Ovary (tissue), 9 donors: Measurements from ENCODE around the gene PHF21A. TPM values are rescaled to one million over a fixed set of nuclear protein-coding genes. Genes with fewer than 3 reads are reported as not detected.
"Not testable (repeated sequence)": the region's sequence is repeated elsewhere in the genome, so short reads cannot be mapped to it uniquely, and the experiment has no call there.

Experiments
- DNase-seq, 5 donors: peaks; one replicate each; pipeline ENCODE4 v3.0.0-alpha.2; 2019 to 2020
- H3K27ac ChIP-seq, 2 donors: fragments of 200-600 bp; one replicate each; pipeline versions ENCODE4 v1.5.1 to v1.8.0; 2019 to 2022
- H3K27me3 ChIP-seq: fragments of 200-600 bp; one replicate; pipeline ENCODE4 v1.8.0; 2022
- H3K36me3 ChIP-seq: fragments of 200-600 bp; sonication (generic); one replicate; pipeline ENCODE4 v1.5.1; 2019
- H3K4me1 ChIP-seq: one replicate; pipeline ENCODE4 v1.8.1; 2013; ENCODE audit warnings: mild to moderate bottlenecking, moderate library complexity; ENCODE audit not compliant: insufficient read depth
- H3K4me3 ChIP-seq: fragments of 200-600 bp; sonication (generic); one replicate; pipeline ENCODE4 v1.5.1; 2017
- H3K9me3 ChIP-seq, 2 donors: fragments of 200-600 bp in 1 of 2; sonication (generic) in 1 of 2; one replicate each; pipeline versions ENCODE4 v1.5.1 to v1.8.1; 2013 to 2019; ENCODE audit warnings: mild to moderate bottlenecking in 1 of 2, moderate library complexity in 1 of 2
- EP300 ChIP-seq: sonication (generic); formaldehyde crosslinking; IDR thresholded peaks from one replicate; pipeline ENCODE4 v1.6.1; 2017; ENCODE audit warnings: antibody characterized with exemption
- POLR2A ChIP-seq: fragments of 450-650 bp; IDR thresholded peaks from one replicate; pipeline ENCODE4 v1.6.1; 2017; ENCODE audit warnings: antibody characterized with exemption, mild to moderate bottlenecking, moderate library complexity
- WGBS, 3 donors: extraction: QIAGEN DNeasy Blood & Tissue Kit in 1 of 3; methylation state at CpG; one replicate each; pipeline versions ENCODE4 v1.1.5 to v1.1.7; 2013 to 2017; 5-methylcytosine and 5-hydroxymethylcytosine counted together
- intact Hi-C, 4 donors: fragments of 100-400 bp; cut with DNase I; formaldehyde crosslinking; loops; one replicate each; pipeline versions ENCODE4 v1.11.0 to v1.15.1; 2022 to 2023
- polyA plus RNA-seq, 2 donors: library from polyadenylated mRNA; stranded (reverse); fragments of 200-250 nt in 1 of 2; fragments of 350-450 nt in 1 of 2; fragmentation: Illumina TruSeq in 1 of 2; extraction: RNeasy Lipid Tissue Mini Kit (QIAGEN cat#74804) in 1 of 2; gene quantifications; one replicate each; pipeline ENCODE4 v1.2.3, GENCODE V29; 2013 to 2014
- total RNA-seq, 7 donors: library from RNA; depleted of rRNA in 2 of 7; stranded (reverse); fragments of >200 nt in 2 of 7; fragmentation: NEBNext Ultra II Directional in 3 of 7; extraction: Animal tissue kit (Norgen Biotek cat#: 25700) in 3 of 7; gene quantifications; one replicate each; pipeline versions ENCODE4 v1.1.0 to v1.2.4, GENCODE V29; 2016 to 2023
- TF ChIP-seq, protein P1 (sequence below), 3 donors: fragments of 450-650 bp in 2 of 3; fragments of 200-600 bp in 1 of 3; IDR thresholded peaks; one replicate each; pipeline versions ENCODE4 v1.5.1 to v1.8.0; 2016 to 2022; ENCODE audit warnings: antibody characterized with exemption in 3 of 3, mild to moderate bottlenecking in 1 of 3
- donor health status: DM: no; HTN: no; CAD: no; lungs with moderate emphysema.
- donor health status: DM: no; HTN: no; CAD: no.
- donor health status: Bipolar disorder and iron deficiency.
- donor health status: DM: yes; HTN: yes; CAD: no.
- donor health status: DM: no; HTN: no; CAD: no.
- donor health status: DM: yes; HTN: yes; CAD: no.

PHF21A gene
- total and polyA plus RNA-seq, 9 donors = 20.6 to 76.0 (median 58.2) TPM

GRCh38 chr11:45900175-45900800 lies 221.0 kb downstream of the PHF21A start:
- not testable (repeated sequence) for H3K36me3 ChIP-seq, H3K27me3 ChIP-seq, H3K9me3 ChIP-seq, H3K4me1 ChIP-seq, DNase-seq
- peak; percentile 0 for TF ChIP-seq POLR2A
- H3K27ac ChIP-seq = peak overlapping the region; percentile 13 to 64
- WGBS, 3 donors = 1% methylated on average over 36 to 39 of the region's 59 CpGs
- intact Hi-C loops = loop anchor here in 1 of 4 donors (1.0 kb wide), 1 partner anchor 53 kb away; the partner anchor contains the start of gene CRY2
- peak overlapping the region; percentile 38 for H3K4me3 ChIP-seq

DNA sequence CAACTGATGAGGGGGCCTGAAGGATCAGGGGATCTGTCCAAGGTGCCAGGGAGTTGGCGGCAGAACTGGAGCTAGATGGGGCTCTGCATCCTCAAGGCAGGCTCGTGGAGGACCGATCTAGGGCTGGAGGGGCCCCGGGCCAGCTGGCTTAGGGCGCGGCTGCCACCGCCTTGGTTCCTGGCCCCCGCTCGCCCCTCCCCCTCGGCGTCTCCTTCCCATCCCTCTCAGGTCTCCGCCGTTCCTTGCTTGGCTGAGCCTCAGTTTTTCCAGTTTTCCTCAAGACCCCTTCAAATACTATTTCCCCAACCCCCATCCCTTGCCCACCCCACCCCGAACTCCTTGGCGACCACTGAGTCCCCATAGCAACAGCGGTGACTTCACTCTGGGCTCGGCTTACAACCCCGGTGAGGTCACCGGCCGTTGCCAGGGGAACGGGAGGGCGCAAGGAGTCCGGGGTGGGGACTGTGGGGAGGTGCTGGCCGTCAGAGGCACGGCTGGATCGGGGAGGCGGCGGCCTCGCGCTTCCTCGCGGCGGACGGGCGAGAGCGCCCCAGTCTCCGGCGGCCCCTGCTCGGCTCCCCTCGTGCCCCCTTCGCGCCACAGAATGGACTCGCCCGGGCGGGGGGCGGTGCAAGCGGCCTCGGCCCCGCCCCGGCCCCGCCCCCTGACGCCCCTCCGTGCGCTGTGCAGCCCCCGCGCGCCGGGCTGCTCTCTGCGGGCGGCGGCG lies 221.6 kb downstream of the PHF21A start:
- H3K27ac ChIP-seq = peak overlapping the region in 1 of 2 donors; percentile 64
- no peaks in the 10 kb centered on the region for H3K27me3 ChIP-seq
- peak; percentile 87 to 94 (median 92) for DNase-seq
- peaks cover 6% of the 10 kb centered on the region for H3K4me1 ChIP-seq
- intact Hi-C loops = loop anchor here in 1 of 4 donors (1.0 kb wide), 1 partner anchor 52 kb away; the partner anchor contains the start of gene CRY2
- TF ChIP-seq EP300 (no peak), POLR2A (peak; percentile 56)
- H3K9me3 ChIP-seq = no peaks in the 10 kb centered on the region
- 0 to 1% (median 0%) methylated on average over 41 to 62 of the region's 62 CpGs for WGBS, 3 donors
- H3K4me3 ChIP-seq = peak overlapping the region; percentile 38
- H3K36me3 ChIP-seq = no peaks in the 10 kb centered on the region

DNA sequence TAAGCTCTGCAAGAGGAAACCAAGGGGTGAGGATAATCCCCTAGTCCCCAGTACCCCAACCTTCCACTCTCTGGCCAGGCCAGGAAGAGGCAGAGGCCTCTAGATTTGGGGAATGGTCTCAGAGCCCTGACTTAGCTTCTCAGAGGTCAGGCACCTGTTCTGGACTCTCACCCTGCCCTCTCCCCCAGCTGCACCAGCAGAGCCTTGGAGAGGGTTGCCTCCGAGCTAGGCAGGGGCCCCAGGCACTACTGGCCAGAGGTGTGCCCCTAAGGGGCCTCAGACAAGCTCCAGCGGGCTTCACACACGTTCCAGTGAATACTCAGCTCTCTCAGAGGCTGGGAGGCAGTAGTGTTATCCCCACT lies 222.2 kb downstream of the PHF21A start:
- DNase-seq = no peak
- WGBS, 3 donors = 0 to 15% (median 8%) methylated on average over 1 to 3 of the region's 3 CpGs
- Histone ChIP-seq H3K27me3 (no peaks in the 10 kb centered on the region), H3K27ac (no peak overlapping the region), H3K36me3 (no peaks in the 10 kb centered on the region), H3K9me3 (no peaks in the 10 kb centered on the region), H3K4me1 (peaks cover 6% of the 10 kb centered on the region), H3K4me3 (peak overlapping the region; percentile 38)
- intact Hi-C loops = no loop called here
- TF ChIP-seq EP300 (no peak), POLR2A (no peak)
- TF ChIP-seq, protein P1, sequence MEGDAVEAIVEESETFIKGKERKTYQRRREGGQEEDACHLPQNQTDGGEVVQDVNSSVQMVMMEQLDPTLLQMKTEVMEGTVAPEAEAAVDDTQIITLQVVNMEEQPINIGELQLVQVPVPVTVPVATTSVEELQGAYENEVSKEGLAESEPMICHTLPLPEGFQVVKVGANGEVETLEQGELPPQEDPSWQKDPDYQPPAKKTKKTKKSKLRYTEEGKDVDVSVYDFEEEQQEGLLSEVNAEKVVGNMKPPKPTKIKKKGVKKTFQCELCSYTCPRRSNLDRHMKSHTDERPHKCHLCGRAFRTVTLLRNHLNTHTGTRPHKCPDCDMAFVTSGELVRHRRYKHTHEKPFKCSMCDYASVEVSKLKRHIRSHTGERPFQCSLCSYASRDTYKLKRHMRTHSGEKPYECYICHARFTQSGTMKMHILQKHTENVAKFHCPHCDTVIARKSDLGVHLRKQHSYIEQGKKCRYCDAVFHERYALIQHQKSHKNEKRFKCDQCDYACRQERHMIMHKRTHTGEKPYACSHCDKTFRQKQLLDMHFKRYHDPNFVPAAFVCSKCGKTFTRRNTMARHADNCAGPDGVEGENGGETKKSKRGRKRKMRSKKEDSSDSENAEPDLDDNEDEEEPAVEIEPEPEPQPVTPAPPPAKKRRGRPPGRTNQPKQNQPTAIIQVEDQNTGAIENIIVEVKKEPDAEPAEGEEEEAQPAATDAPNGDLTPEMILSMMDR (IDR thresholded peaks at IDR 0.05) = no peak

- no peak for DNase-seq
- Histone ChIP-seq H3K36me3 (no peaks in the 10 kb centered on the region), H3K4me3 (no peak overlapping the region), H3K9me3 (no peaks in the 10 kb centered on the region), H3K27ac (no peak overlapping the region), H3K4me1 (peaks cover 6% of the 10 kb centered on the region), H3K27me3 (no peaks in the 10 kb centered on the region)
- intact Hi-C loops = no loop called here
- WGBS, 3 donors = 76 to 82% (median 81%) methylated on average over 6 of the region's 6 CpGs
- no peak for TF ChIP-seq POLR2A
- TF ChIP-seq, protein P1 (IDR thresholded peaks at IDR 0.05) = no peak
- TF ChIP-seq EP300 = no peak
Observed at GRCh38 chr11:45897556-45897955, 223.7 kb downstream of the PHF21A start.

DNA sequence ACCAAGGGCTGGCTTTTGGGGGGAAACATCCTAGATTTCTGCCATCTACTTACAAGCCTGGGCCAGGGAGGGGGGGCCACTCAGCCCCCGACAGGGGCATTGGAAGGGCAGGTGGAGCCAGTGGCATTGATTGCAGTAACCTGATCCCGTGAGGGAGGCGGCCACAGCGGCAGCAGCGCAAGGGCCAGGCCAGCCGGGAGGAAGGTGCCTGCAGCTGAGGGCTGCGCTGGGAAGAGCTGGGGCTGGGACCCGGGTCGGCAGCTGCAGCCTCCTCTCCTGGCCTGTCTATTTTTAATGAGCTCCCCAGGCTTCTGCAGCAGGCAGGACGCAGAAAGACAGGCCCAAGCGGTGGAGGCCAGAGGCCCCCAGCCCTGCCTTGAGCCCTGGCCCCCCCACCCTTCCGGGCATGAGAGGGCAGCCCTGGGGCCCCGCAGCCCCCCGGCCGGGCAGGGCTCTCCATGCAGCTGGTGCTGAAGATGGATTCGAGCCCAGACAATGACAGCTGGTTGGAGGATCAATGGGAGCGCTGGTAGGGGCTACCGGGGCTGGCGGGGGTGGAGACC lies 224.8 kb downstream of the PHF21A start:
- Histone ChIP-seq H3K4me3 (no peak overlapping the region), H3K36me3 (no peaks in the 10 kb centered on the region), H3K27ac (no peak overlapping the region), H3K27me3 (no peaks in the 10 kb centered on the region), H3K4me1 (peaks cover 6% of the 10 kb centered on the region), H3K9me3 (no peaks in the 10 kb centered on the region)
- TF ChIP-seq, protein P1 (IDR thresholded peaks at IDR 0.05) = no peak
- TF ChIP-seq EP300 (no peak), POLR2A (no peak)
- intact Hi-C loops = no loop called here
- DNase-seq = no peak
- 13 to 26% (median 13%) methylated on average over 15 to 19 of the region's 19 CpGs for WGBS, 3 donors
